Endothelial cell of umbilical vein (primary cell): ENCODE results near the gene LAMB4.
A peak's percentile ranks its signal among the peaks of the same experiment; 100 is the strongest.

Source experiments
- CTCF ChIP-seq, 2 donors: IDR thresholded peaks; 1 replicate in 1 of 2; 2 replicates in 1 of 2; pipeline ENCODE4 v1.5.1; 2011; ENCODE audit warnings: low read length in 2 of 2, mild to moderate bottlenecking in 2 of 2, moderate library complexity in 2 of 2, control low read depth in 1 of 2, inconsistent platforms in 1 of 2, low read depth in 1 of 2; ENCODE audit not compliant: insufficient read depth in 1 of 2; ENCODE audit errors: extremely low read depth in 1 of 2
- EZH2 ChIP-seq: IDR thresholded peaks from 2 replicates; pipeline ENCODE4 v1.6.1; 2012; ENCODE audit warnings: borderline replicate concordance, low read depth, mild to moderate bottlenecking, moderate library complexity, low read length, inconsistent platforms; ENCODE audit not compliant: severe bottlenecking
- JUN ChIP-seq: IDR thresholded peaks from 2 replicates; pipeline ENCODE4 v1.6.1; 2011; ENCODE audit warnings: borderline replicate concordance, low read depth; ENCODE audit not compliant: insufficient read length, insufficient read depth
- MAX ChIP-seq: IDR thresholded peaks from 2 replicates; pipeline ENCODE4 v1.6.1; 2011; ENCODE audit not compliant: insufficient read depth, insufficient read length
- MYC ChIP-seq: IDR thresholded peaks from one replicate; pipeline ENCODE4 v1.6.1; 2011; ENCODE audit warnings: mild to moderate bottlenecking, low read depth, low read length
- POLR2A ChIP-seq: IDR thresholded peaks from 2 replicates; pipeline ENCODE4 v1.6.1; 2012; ENCODE audit warnings: low read depth, mild to moderate bottlenecking, control low read depth, low read length
- POLR2AphosphoS5 ChIP-seq: IDR thresholded peaks from 2 replicates; pipeline ENCODE4 v1.6.1; 2012; ENCODE audit warnings: low read depth, mild to moderate bottlenecking, control low read depth, low read length, moderate library complexity; ENCODE audit not compliant: insufficient read depth

- TF ChIP-seq CTCF (IDR thresholded peaks at IDR 0.05; ENCODE audit: extremely low read depth in 1 of 2, insufficient read depth in 1 of 2, low read depth in 1 of 2, low read length in 2 of 2) (no peak), MAX (no peak), POLR2A (peak; percentile 85), MYC (no peak), JUN (peak; percentile 99), EZH2 (no peak), POLR2AphosphoS5 (peak; percentile 77)
These were observed 115.1 kb downstream of the LAMB4 start for GRCh38 chr7:108014747-108015682.
